ENCODE data around the gene BNC1.

Gene BNC1

GRCh38 chr15:83248151-83249029, 36.1 kb downstream of the BNC1 start (continued):
- TF ChIP-seq, protein P1, sequence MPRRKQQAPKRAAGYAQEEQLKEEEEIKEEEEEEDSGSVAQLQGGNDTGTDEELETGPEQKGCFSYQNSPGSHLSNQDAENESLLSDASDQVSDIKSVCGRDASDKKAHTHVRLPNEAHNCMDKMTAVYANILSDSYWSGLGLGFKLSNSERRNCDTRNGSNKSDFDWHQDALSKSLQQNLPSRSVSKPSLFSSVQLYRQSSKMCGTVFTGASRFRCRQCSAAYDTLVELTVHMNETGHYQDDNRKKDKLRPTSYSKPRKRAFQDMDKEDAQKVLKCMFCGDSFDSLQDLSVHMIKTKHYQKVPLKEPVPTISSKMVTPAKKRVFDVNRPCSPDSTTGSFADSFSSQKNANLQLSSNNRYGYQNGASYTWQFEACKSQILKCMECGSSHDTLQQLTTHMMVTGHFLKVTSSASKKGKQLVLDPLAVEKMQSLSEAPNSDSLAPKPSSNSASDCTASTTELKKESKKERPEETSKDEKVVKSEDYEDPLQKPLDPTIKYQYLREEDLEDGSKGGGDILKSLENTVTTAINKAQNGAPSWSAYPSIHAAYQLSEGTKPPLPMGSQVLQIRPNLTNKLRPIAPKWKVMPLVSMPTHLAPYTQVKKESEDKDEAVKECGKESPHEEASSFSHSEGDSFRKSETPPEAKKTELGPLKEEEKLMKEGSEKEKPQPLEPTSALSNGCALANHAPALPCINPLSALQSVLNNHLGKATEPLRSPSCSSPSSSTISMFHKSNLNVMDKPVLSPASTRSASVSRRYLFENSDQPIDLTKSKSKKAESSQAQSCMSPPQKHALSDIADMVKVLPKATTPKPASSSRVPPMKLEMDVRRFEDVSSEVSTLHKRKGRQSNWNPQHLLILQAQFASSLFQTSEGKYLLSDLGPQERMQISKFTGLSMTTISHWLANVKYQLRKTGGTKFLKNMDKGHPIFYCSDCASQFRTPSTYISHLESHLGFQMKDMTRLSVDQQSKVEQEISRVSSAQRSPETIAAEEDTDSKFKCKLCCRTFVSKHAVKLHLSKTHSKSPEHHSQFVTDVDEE (CRISPR knock-in tag; IDR thresholded peaks at IDR 0.05): no peak
- no peak for TF ChIP-seq TOX (CRISPR knock-in tag; IDR thresholded peaks at IDR 0.05; ENCODE audit: borderline replicate concordance)

DNA sequence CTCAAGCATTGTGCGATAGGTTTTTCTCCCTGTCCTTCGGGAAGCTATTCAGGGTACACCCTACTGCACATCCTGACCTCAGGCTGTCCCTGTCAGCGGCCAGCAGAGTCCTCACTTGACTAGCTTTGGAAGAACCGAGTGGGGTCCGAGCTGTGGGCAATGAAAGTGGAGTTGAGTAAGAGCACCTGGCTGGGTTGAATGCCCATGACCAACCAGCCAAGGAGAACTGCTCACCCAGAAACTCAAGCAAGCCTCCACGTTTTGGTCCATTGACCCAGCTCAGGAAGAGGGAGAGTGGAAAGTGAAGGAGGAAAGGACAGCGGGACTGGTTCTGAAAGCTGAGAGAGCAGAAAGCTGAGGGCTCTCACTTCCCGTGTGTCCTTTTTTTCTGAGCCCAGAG, 40.8 kb downstream of the BNC1 start:
- ATAC-seq: no peak
- TF ChIP-seq GLIS3 (CRISPR knock-in tag; IDR thresholded peaks at IDR 0.05): no peak
- TF ChIP-seq ZC3H10 (CRISPR knock-in tag; IDR thresholded peaks at IDR 0.05): no peak
- no peak for TF ChIP-seq ZNF565 (CRISPR knock-in tag; conservative IDR thresholded peaks at IDR 0.05; ENCODE audit: low read depth)
- no peak for TF ChIP-seq CSDC2 (CRISPR knock-in tag; IDR thresholded peaks at IDR 0.05)
- TF ChIP-seq ZFP30 (CRISPR knock-in tag; IDR thresholded peaks at IDR 0.05): no peak
- TF ChIP-seq ARNTL (CRISPR knock-in tag; IDR thresholded peaks at IDR 0.05; ENCODE audit: borderline replicate concordance, low read depth): no peak
- TF ChIP-seq POU6F1 (CRISPR knock-in tag; IDR thresholded peaks at IDR 0.05; ENCODE audit: borderline replicate concordance, low read depth): no peak
- no peak for TF ChIP-seq CREB5 (CRISPR knock-in tag; IDR thresholded peaks at IDR 0.05; ENCODE audit: low read depth)
- TF ChIP-seq PPARA (CRISPR knock-in tag; IDR thresholded peaks at IDR 0.05; ENCODE audit: borderline replicate concordance): no peak
- TF ChIP-seq TOX (CRISPR knock-in tag; IDR thresholded peaks at IDR 0.05; ENCODE audit: borderline replicate concordance): no peak
- TF ChIP-seq, protein P1 (CRISPR knock-in tag; IDR thresholded peaks at IDR 0.05): no peak
- TF ChIP-seq TCF4 (CRISPR knock-in tag; IDR thresholded peaks at IDR 0.05; ENCODE audit: borderline replicate concordance): no peak
- TF ChIP-seq ESRRG (CRISPR knock-in tag; IDR thresholded peaks at IDR 0.05): no peak
- no peak for TF ChIP-seq CSRNP3 (CRISPR knock-in tag; IDR thresholded peaks at IDR 0.05)
- no peak for TF ChIP-seq SNAI2 (CRISPR knock-in tag; IDR thresholded peaks at IDR 0.05)
- no peak for TF ChIP-seq RARB (CRISPR knock-in tag; IDR thresholded peaks at IDR 0.05)
- no peak for TF ChIP-seq ZNF70 (CRISPR knock-in tag; IDR thresholded peaks at IDR 0.05)

- TF ChIP-seq ZFP3 (CRISPR knock-in tag; IDR thresholded peaks at IDR 0.05) (no peak), ZNF8 (CRISPR knock-in tag; IDR thresholded peaks at IDR 0.05) (no peak), ISL1 (CRISPR knock-in tag; IDR thresholded peaks at IDR 0.05) (no peak), OSR1 (CRISPR knock-in tag; IDR thresholded peaks at IDR 0.05) (no peak)
- no peak for ATAC-seq
Measured at GRCh38 chr15:83230242-83230641, 54.2 kb downstream of the BNC1 start.

Measured in SK-N-SH treated with all-trans-retinoic acid at 6 μM for 48 hours (cell line).